HG02610 (cell line): Measurements from ENCODE around the gene OR13C2.

ENCODE experiments used
- ATAC-seq: cut with Tn5 transposase; IDR thresholded peaks from one replicate; pipeline ENCODE4 v1.9.1; 2021; ENCODE audit warnings: mild to moderate bottlenecking, moderate library complexity; ENCODE audit not compliant: unreplicated experiment

The OR13C2 gene

GRCh38 chr9:104555521-104555920 lies 49.9 kb downstream of the OR13C2 start:
- no peak for ATAC-seq
